PFSK-1 (cell line): ENCODE measurements around the gene CAPN5.

Experiments used
- FOXP2 ChIP-seq: optimal IDR thresholded peaks from 2 replicates; pipeline ENCODE3; 2011; ENCODE audit warnings: borderline replicate concordance, control low read depth, inconsistent platforms; ENCODE audit not compliant: insufficient read depth; ENCODE audit errors: extremely low read length, extremely low read depth
- POLR2AphosphoS5 ChIP-seq: IDR thresholded peaks from 2 replicates; pipeline ENCODE4 v1.6.1; 2012; ENCODE audit warnings: low read depth, mild to moderate bottlenecking, control low read depth, low read length, moderate library complexity
- REST ChIP-seq, 2 experiments: IDR thresholded peaks; 2 replicates each; pipeline versions ENCODE4 v1.6.1 to v1.8.0; 2011 to 2012; ENCODE audit warnings: low read depth in 2 of 2, low read length in 2 of 2, control low read depth in 1 of 2, inconsistent platforms in 1 of 2, mild to moderate bottlenecking in 1 of 2, moderate library complexity in 1 of 2; ENCODE audit not compliant: insufficient read depth in 1 of 2
- SIN3A ChIP-seq: IDR thresholded peaks from 2 replicates; pipeline ENCODE4 v1.6.1; 2012; ENCODE audit warnings: mild to moderate bottlenecking, low read length, moderate library complexity, borderline replicate concordance; ENCODE audit not compliant: insufficient read depth
- TAF1 ChIP-seq: IDR thresholded peaks from 2 replicates; pipeline ENCODE4 v1.6.1; 2012; ENCODE audit warnings: low read length, control low read depth, borderline replicate concordance; ENCODE audit not compliant: insufficient read depth

- no peak for TF ChIP-seq REST (IDR thresholded peaks at IDR 0.05; ENCODE audit: insufficient read depth in 1 of 2, low read depth in 2 of 2, low read length in 2 of 2)
- no peak for TF ChIP-seq POLR2AphosphoS5
- no peak for TF ChIP-seq SIN3A
- no peak for TF ChIP-seq TAF1
- TF ChIP-seq FOXP2: no peak
Observed at GRCh38 chr11:77127235-77127911, 60.6 kb downstream of the CAPN5 start.
